Stimulated activated CD4-positive, alpha-beta T cell treated with anti-CD3 and anti-CD28 coated beads, Interleukin-2, amount 100 ng/mL, for 48 hours (primary cell): Measurements from ENCODE around the gene PPHLN1.
A peak's percentile ranks its signal among the peaks of the same experiment; 100 is the strongest.

Experiments used
- DNase-seq, 2 donors: peaks; one replicate each; pipeline ENCODE4 v3.0.0-alpha.2; 2020

Gene PPHLN1

DNA sequence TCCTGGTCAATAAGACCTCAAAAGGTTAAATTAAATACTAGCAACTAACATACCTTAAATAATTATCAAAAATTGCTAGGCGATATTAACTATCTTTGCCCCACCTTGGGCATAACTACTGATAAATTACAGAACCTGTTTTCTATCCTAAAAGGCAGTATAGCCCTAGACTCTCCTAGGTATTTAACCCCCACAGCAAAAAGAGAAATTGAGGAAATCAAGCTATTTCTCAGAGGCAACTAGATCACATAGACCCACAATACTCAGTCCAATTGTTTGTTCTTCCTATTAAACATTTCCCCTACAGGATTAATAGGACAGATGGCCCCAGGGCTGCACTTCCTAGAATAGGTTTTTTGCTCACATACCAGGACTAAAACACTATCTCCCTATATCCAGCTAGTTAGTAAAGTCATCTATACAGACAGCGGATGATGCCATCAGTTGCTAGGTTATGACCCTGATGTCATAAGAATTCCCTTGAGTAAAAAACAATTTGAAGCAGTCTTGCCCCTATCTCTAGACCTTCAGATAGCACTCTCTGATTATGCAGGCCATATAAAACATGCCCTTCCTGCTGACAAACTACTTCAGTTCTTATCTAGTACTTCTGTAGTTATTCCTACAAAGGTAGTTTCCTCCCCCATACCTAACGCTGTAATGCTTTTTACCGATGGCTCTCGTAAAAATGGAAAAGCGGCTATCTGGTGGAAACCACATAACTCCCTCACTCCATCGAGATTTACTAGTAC, 118.4 kb downstream of the PPHLN1 start:
- DNase-seq = no peak

DNA sequence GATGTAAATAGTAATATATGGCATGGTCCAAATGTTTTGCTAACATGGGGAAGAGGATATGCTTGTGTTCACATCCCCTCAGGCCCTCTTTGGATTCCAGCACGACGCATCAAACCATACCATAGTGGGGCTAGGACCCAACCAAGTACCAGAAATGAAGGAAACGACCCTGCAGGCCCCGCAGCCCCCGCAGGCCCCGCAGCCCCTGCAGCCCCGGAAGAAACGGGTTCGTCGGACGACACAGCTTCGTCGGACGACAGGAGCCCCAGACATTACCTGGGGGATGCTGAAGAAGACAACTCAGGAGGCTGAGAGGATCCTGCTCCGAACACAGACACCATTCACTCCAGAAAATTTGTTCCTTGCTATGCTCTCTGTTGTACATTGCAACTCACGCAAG, 119.9 kb downstream of the PPHLN1 start:
- no peak for DNase-seq

DNA sequence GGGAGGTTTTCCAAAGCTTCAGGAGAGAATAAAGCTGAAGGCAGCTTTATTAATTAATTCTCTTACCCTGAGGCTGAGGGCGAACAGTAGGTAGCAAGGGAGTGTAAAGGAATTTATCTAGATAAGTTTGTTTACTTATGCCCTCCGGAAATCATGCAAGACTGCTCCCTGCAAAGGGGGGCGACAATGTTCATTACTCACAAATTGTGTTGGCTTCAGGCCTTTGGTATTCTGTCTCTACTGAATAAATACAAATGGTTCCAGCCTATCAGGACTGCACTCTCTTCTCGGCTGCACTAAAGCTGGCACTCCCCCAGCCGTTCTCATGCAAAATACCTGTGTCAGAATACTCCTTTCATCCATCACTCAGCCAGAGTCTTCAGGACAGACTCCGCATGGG, 120.8 kb downstream of the PPHLN1 start:
- DNase-seq = no peak

DNA sequence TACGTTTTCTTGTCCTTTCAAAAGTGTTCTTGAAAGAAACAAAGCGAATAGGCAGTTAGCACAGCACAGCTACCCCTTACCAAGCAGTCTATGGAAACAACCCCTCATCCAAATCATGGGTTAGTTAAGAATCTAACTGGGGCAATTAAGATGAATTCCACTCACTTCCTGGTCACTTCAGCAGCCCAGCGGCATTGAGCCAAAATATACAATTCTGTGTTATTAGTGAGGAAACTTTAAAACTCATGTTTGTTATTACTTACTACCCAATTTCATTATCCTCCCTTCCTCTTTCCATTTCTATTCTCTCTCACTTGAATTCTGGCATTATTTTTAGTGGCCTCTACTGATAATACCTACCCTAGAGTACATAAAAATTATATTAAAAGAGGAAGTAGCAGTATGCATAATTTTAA, 121.4 kb downstream of the PPHLN1 start:
- DNase-seq = no peak

- DNase-seq = no peak
These were observed 122.9 kb downstream of the PPHLN1 start for GRCh38 chr12:42448841-42449240.

DNA sequence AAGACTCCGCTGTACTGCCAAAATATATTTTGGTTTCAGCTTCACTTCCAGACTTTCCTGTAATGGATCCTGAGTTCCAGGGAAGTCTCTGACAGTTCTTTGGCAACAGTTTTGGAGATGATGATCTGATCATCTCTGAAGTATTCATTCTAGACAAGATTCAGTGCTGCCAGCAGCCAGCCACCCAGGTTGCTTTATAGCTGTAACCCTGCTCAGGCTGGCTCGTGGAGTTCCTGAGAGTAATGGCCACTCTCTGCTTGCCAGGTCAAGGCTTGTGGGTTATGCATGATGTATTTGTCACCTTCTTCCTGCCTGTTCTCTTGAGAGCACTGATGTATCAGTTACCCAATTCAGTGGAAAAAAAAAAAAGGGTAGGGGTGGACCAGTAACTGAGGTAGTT, 124.3 kb downstream of the PPHLN1 start:
- no peak for DNase-seq

GRCh38 chr12:42458575-42458974, 132.6 kb downstream of the PPHLN1 start:
- no peak for DNase-seq

DNA sequence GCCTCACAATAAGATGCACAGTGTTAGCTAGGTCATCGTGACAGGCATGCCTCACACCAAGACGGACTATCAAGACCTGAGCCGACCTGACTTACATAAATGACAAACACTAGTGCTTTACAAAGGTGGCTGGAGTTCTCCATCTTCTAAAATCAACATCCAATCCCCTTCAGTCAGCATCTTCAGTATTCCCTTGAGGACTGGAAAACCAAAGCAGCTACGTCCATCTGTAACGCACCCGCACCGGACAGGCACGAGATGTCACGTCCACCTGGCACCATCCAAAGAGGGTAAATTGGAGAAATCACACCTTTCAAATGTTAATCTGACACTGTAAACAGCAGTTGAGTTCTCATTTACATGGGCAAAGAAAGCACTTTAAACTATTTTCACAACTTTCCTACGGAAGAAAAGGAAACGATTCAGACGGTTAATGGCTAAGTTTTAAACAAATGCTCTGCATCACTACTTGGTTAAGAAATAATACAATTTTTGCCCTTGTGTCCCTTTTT, 133.4 kb downstream of the PPHLN1 start:
- no peak for DNase-seq

GRCh38 chr12:42462486-42462885, 136.5 kb downstream of the PPHLN1 start:
- DNase-seq = no peak

DNA sequence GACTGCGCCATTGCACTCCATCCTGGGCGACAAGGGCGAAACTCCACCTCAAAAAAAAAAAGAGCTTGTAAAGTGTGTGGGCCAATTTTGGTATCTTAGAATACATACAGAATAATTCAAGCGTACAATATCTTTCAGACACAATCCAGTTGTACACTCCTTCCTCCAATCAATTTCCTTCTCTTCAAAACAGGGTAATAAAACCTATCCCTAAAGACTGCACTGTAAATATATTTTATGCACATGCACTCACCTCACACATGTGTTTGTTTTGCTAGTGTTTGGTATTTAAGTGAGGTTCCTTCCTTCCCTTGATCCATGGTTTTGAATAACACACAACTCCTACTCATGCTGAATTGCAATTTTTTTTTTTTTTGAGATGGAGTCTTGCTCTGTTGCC, 137.7 kb downstream of the PPHLN1 start:
- DNase-seq = no peak

GRCh38 chr12:42468341-42468821, 142.4 kb downstream of the PPHLN1 start:
- no peak for DNase-seq

GRCh38 chr12:42468921-42469320, 143.0 kb downstream of the PPHLN1 start:
- no peak for DNase-seq

GRCh38 chr12:42469355-42470175, 143.6 kb downstream of the PPHLN1 start:
- no peak for DNase-seq

- DNase-seq = no peak
These were observed 146.4 kb downstream of the PPHLN1 start for GRCh38 chr12:42472376-42472775.

- DNase-seq = no peak
These were observed 147.2 kb downstream of the PPHLN1 start for GRCh38 chr12:42473130-42473529.

DNA sequence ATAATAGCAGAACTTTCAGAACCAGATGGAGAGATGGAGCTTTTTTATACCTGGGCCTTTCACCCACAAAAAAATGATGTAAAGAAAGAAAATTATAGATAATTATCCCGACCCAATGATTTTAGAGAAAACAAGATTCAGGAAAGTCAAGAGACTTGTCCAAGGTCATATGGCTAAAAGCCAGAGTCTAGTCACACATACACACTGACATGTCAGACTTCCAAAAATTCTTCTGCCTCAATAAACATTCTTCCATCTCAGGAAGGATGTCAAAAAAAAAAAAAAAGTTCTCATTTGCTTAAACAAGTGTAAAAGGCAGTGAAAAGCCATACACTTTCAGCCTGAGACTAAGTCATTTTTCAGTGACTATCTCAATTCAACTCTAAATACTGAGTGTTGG, 147.6 kb downstream of the PPHLN1 start:
- no peak for DNase-seq

- DNase-seq = no peak
These were observed 148.4 kb downstream of the PPHLN1 start for GRCh38 chr12:42474391-42474790.

GRCh38 chr12:42475106-42475505, 149.1 kb downstream of the PPHLN1 start:
- no peak for DNase-seq

DNA sequence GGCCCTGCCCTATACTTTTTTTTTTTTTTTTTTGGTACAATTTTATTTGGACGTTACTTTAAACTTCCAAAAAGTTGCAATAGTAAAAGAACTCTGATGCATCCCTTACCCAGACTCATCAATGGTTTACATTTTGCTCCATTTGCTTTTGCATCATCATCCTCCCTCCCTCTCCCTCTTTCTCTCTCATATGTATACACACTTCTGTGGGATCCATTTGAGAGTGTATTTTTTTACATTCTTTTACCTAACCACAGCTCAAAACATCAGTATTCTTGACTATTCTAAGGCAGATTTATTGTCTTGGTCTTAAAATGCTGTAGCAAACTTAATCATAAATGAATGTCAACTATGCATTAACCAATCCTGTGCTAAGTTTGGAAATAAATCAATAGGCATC, 152.0 kb downstream of the PPHLN1 start:
- DNase-seq = no peak

DNA sequence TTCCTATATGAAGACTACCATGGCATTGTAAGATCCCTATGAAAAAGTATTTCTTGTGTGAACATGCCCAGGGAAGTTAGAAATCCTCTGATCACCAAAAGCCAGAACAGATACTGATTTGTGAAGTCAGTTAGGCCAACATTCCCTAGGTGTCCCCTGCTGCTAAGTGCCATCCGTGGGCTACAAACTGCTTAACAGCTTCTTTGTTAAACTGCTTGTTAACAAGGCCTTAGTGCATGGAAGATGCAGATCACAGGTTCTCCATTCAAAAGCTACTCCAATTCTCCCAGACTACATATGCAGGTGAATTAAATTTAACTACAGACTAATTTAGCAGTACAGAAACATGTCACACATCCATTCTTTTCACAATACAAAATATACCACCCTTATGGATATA, 155.4 kb downstream of the PPHLN1 start:
- no peak for DNase-seq

DNA sequence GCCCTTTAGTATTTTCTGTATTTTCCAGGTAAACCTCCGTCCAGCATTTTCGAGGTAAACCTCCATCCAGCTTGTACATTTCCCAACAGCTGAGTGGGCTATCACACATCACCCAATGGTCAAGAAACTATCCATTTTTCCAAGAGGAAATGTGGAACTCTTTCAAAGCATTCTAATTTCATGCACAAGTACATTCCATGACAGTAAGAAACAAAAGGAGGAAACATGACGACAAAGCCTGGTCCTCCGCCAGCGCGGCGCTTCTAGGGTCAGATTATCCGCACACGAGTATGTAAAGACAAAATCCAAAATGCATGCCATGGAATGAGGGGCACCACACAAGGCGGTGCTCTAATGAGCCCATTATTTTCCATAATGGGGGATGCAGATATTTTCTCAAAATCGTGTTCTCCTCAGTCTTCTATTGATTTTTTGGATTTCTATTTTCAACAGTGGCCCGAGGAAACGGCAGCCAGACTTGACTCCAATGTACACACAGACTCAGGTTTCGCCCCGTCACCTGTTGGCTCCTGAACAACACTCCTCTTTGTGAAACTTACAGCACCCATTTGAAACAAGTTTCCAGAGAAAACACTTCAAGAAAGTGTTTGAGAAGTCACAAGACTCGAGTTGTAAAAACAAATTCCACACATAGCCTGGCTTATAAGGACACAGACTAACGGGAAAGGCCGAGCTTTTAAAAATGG, 156.2 kb downstream of the PPHLN1 start:
- DNase-seq = no peak

GRCh38 chr12:42482748-42483520, 157.0 kb downstream of the PPHLN1 start:
- peak; percentile 54 to 67 for DNase-seq

- no peak for DNase-seq
These were observed 157.5 kb downstream of the PPHLN1 start for GRCh38 chr12:42483521-42483790.
